GM10266 (cell line): Measurements from ENCODE around the gene TCEAL3.
"Not testable (repeated sequence)": the region's sequence is repeated elsewhere in the genome, so short reads cannot be mapped to it uniquely, and the experiment has no call there.

Experiments used
- DNase-seq: peaks from one replicate; pipeline ENCODE4 v3.0.0; 2012; ENCODE audit errors: extremely low spot score
- CTCF ChIP-seq: IDR thresholded peaks from 2 replicates; pipeline ENCODE4 v1.5.1; 2012; ENCODE audit warnings: mild to moderate bottlenecking, low read depth; ENCODE audit not compliant: control insufficient read depth, insufficient read depth; ENCODE audit errors: missing control alignments

The TCEAL3 gene

GRCh38 chrX:103573202-103573601 is 34.6 kb upstream of the TCEAL3 start:
- TF ChIP-seq CTCF, result no peak
- DNase-seq, result no peak

- no peak for DNase-seq
- TF ChIP-seq CTCF, result no peak
Observed at GRCh38 chrX:103584596-103584995, 23.2 kb upstream of the TCEAL3 start.

GRCh38 chrX:103585411-103586313 is 22.1 kb upstream of the TCEAL3 start, which contains the start of gene TCEAL4:
TSS of gene TCEAL4 (plus strand) at chrX:103585515. CDS start at chrX:103586676, 1,161 bp downstream.
- peak; percentile 20 for DNase-seq
- no peak for TF ChIP-seq CTCF

GRCh38 chrX:103586314-103586646 is 21.5 kb upstream of the TCEAL3 start:
- TF ChIP-seq CTCF, result no peak
- no peak for DNase-seq

GRCh38 chrX:103586659-103587058 is 21.1 kb upstream of the TCEAL3 start:
- no peak for TF ChIP-seq CTCF

GRCh38 chrX:103592295-103592694 is 15.5 kb upstream of the TCEAL3 start:
- not testable (repeated sequence) for DNase-seq

More at GRCh38 chrX:103586659-103587058, 21.1 kb upstream of the TCEAL3 start:
- no peak for DNase-seq

- not testable (repeated sequence) for DNase-seq
Observed at GRCh38 chrX:103595202-103595601, 12.6 kb upstream of the TCEAL3 start.

- TF ChIP-seq CTCF, result no peak
- DNase-seq, result peak; percentile 15
Observed at GRCh38 chrX:103608306-103608963, 672 bp downstream of the TCEAL3 start.
